ENCODE results near the gene ANGPT4.
"Not testable (repeated sequence)": the region's sequence is repeated elsewhere in the genome, so short reads cannot be mapped to it uniquely, and the experiment has no call there.

GRCh38 chr20:897436-897835 lies 18.7 kb downstream of the ANGPT4 start:
- TF ChIP-seq POLR2A, CTCF (IDR thresholded peaks at IDR 0.05): not testable (repeated sequence)

Measured in suprapubic skin (tissue), 3 donors.